HepG2 (cell line): ENCODE data around the gene INPP4B. TPM values are rescaled to one million over a fixed set of nuclear protein-coding genes. Genes with fewer than 3 reads are reported as not detected.

Experiments
- ATAC-seq: fragments of 200-7000 bp; cut with Tn5 transposase; 3 replicates; pipeline ENCODE4 v1.9.1; 2020; ENCODE audit warnings: mild to moderate bottlenecking, moderate library complexity
- BruUV-seq: library from RNA; stranded (reverse); fragments of 400-500 nt; replicated peaks from 2 replicates; lab custom pipeline; 2021; lab: Mats Ljungman, UMichigan
- CTCF ChIA-PET: fragments of 300-600 bp; formaldehyde crosslinking; extraction: SDS; loops from one replicate; lab custom pipeline; 2021; ENCODE audit warnings: low total read pairs, inconsistent platforms, low intra/inter-chr PET ratio; lab: Yijun Ruan, JAX
- POLR2A ChIA-PET: fragments of 350-600 bp; sonication (Branson Sonifier 250); formaldehyde crosslinking; loops from one replicate; lab custom pipeline; 2020; ENCODE audit warnings: antibody characterized with exemption, inconsistent platforms; lab: Yijun Ruan, JAX
- DNase-seq: peaks from one replicate; pipeline ENCODE4 v3.0.0-alpha.2; 2015; ENCODE audit warnings: low spot score
- FAIRE-seq: peaks from 3 replicates; lab custom pipeline; 2011; peaks lifted over from hg19 to GRCh38; lab: Jason Lieb, UNC
- H2AFZ ChIP-seq: one replicate; pipeline ENCODE4 v1.6.1; 2011; ENCODE audit warnings: low read length, inconsistent platforms
- H3K27ac ChIP-seq: fragments of 300-600 bp; 3 replicates; pipeline ENCODE4 v1.8.0; 2011; ENCODE audit warnings: mixed run types, mild to moderate bottlenecking, mixed read lengths, low read length, inconsistent platforms; ENCODE audit not compliant: insufficient read depth; ENCODE audit errors: extremely low read length
- H3K27me3 ChIP-seq, 2 experiments: fragments of 200-600 bp in 1 of 2; 2 replicates in 1 of 2; 3 replicates in 1 of 2; pipeline versions ENCODE4 v1.6.0 to v1.8.0; 2011; ENCODE audit warnings: low read length in 2 of 2, mild to moderate bottlenecking in 2 of 2, moderate library complexity in 2 of 2, inconsistent platforms in 1 of 2; ENCODE audit not compliant: insufficient read depth in 2 of 2, control insufficient read depth in 1 of 2
- H3K36me3 ChIP-seq, 2 experiments: fragments of 200-600 bp in 1 of 2; replicated peaks in 1 of 2; 2 replicates in 1 of 2; 3 replicates in 1 of 2; pipeline versions ENCODE4 v1.5.1 to v1.8.0; 2011; ENCODE audit warnings: low read length in 2 of 2, inconsistent platforms in 1 of 2; ENCODE audit not compliant: insufficient read depth in 2 of 2, control insufficient read depth in 1 of 2
- H3K4me1 ChIP-seq: 2 replicates; pipeline ENCODE4 v1.5.1; 2012; ENCODE audit warnings: low read length, inconsistent platforms; ENCODE audit not compliant: insufficient read depth
- H3K4me2 ChIP-seq: 2 replicates; pipeline ENCODE4 v1.6.0; 2011; ENCODE audit warnings: low read depth, low read length, inconsistent platforms
- H3K4me3 ChIP-seq, 3 experiments: fragments of 200-600 bp in 1 of 3; sonication (generic), shearing (Covaris generic) in 1 of 3; replicated peaks in 1 of 3; 2 replicates each; pipeline ENCODE4 v1.5.1; 2011 to 2016; ENCODE audit warnings: low read length in 3 of 3, inconsistent platforms in 2 of 3, low read depth in 2 of 3, mild to moderate bottlenecking in 2 of 3, control low read depth in 1 of 3, mixed read lengths in 1 of 3; ENCODE audit not compliant: insufficient read depth in 1 of 3
- H3K79me2 ChIP-seq: one replicate; pipeline ENCODE4 v1.6.1; 2011; ENCODE audit warnings: low read length, inconsistent platforms; ENCODE audit not compliant: insufficient read depth
- H3K9ac ChIP-seq: 2 replicates; pipeline ENCODE4 v1.6.0; 2011; ENCODE audit warnings: mild to moderate bottlenecking, low read depth, low read length, inconsistent platforms; ENCODE audit not compliant: insufficient read depth
- H3K9me3 ChIP-seq: 2 replicates; pipeline ENCODE4 v1.5.1; 2012; ENCODE audit warnings: mild to moderate bottlenecking, low read length
- H4K20me1 ChIP-seq: 2 replicates; pipeline ENCODE4 v1.6.0; 2011; ENCODE audit warnings: inconsistent platforms, mild to moderate bottlenecking, low read length, moderate library complexity; ENCODE audit not compliant: insufficient read depth
- FOXC1 ChIP-seq: sonication (generic); formaldehyde crosslinking; IDR thresholded peaks from 2 replicates; pipeline ENCODE4 v1.8.0; 2022; ENCODE audit warnings: mild to moderate bottlenecking, missing genetic modification reagents, borderline replicate concordance
- FOXP1 ChIP-seq, 2 experiments: fragments of 450-650 bp in 1 of 2; IDR thresholded peaks; 2 replicates each; pipeline ENCODE4 v1.6.1; 2017 to 2018; ENCODE audit warnings: antibody characterized with exemption in 1 of 2
- HOXD1 ChIP-seq: sonication (generic); formaldehyde crosslinking; IDR thresholded peaks from 2 replicates; pipeline ENCODE4 v1.5.0; 2020; ENCODE audit warnings: missing genetic modification reagents
- JUN ChIP-seq: sonication (generic); formaldehyde crosslinking; IDR thresholded peaks from 2 replicates; pipeline ENCODE4 v1.4.0; 2020; ENCODE audit warnings: mild to moderate bottlenecking, missing genetic modification reagents
- MTA1 ChIP-seq: sonication (generic); formaldehyde crosslinking; IDR thresholded peaks from 2 replicates; pipeline ENCODE4 v1.4.0; 2020; ENCODE audit warnings: missing genetic modification reagents, mild to moderate bottlenecking, borderline replicate concordance
- NPAS2 ChIP-seq: sonication (generic); formaldehyde crosslinking; IDR thresholded peaks from 2 replicates; pipeline ENCODE4 v1.8.0; 2022; ENCODE audit warnings: mild to moderate bottlenecking, missing genetic modification reagents, borderline replicate concordance
- SMC3 ChIP-seq: IDR thresholded peaks from 2 replicates; pipeline ENCODE4 v1.6.1; 2011; ENCODE audit warnings: low read length, improper control_type of control experiment
- THAP11 ChIP-seq: IDR thresholded peaks from 2 replicates; pipeline ENCODE4 v1.6.1; 2016; ENCODE audit warnings: missing biosample characterization, missing genetic modification reagents
- YY1 ChIP-seq: IDR thresholded peaks from 2 replicates; pipeline ENCODE4 v1.6.1; 2011; ENCODE audit warnings: low read length, low read depth, moderate library complexity, mild to moderate bottlenecking; ENCODE audit not compliant: insufficient read depth, insufficient replicate concordance
- ZMYM4 ChIP-seq: sonication (generic); formaldehyde crosslinking; IDR thresholded peaks from 2 replicates; pipeline ENCODE4 v1.8.1; 2023; ENCODE audit warnings: mild to moderate bottlenecking, missing genetic modification reagents
- ZNF251 ChIP-seq: sonication (generic); formaldehyde crosslinking; IDR thresholded peaks from 2 replicates; pipeline ENCODE4 v1.9.0; 2021; ENCODE audit warnings: mild to moderate bottlenecking, missing genetic modification reagents
- ZNF30 ChIP-seq: sonication (generic); formaldehyde crosslinking; IDR thresholded peaks from 2 replicates; pipeline ENCODE4 v1.5.0; 2020; ENCODE audit warnings: mild to moderate bottlenecking, missing genetic modification reagents
- ZNF775 ChIP-seq: sonication (generic); formaldehyde crosslinking; IDR thresholded peaks from 2 replicates; pipeline ENCODE4 v1.4.0; 2020; ENCODE audit warnings: missing genetic modification reagents, mild to moderate bottlenecking, moderate library complexity, borderline replicate concordance
- ZNF782 ChIP-seq: sonication (generic); formaldehyde crosslinking; IDR thresholded peaks from 2 replicates; pipeline ENCODE4 v1.4.0; 2020; ENCODE audit warnings: missing genetic modification reagents, mild to moderate bottlenecking, borderline replicate concordance
- WGBS: methylation state at CpG from one replicate; pipeline ENCODE4 v1.1.6; 2017; ENCODE audit warnings: low lambda C conversion rate; 5-methylcytosine and 5-hydroxymethylcytosine counted together
- in situ Hi-C: cut with HindIII; loops from 2 replicates; pipeline ENCODE4 v1.10.0; 2017; ENCODE audit warnings: low pct_unique_long_range_greater_than_20kb; ENCODE audit not compliant: extremely low pct_ligation_motif_present
- intact Hi-C: fragments of 100-400 bp; cut with micrococcal nuclease; formaldehyde crosslinking; loops from one replicate; pipeline ENCODE4 v1.10.0; 2022; ENCODE audit not compliant: unreplicated experiment
- polyA plus RNA-seq, 8 experiments: library from polyadenylated mRNA; depleted of rRNA in 3 of 8; stranded (reverse) in 7 of 8; unstranded in 1 of 8; fragments of >200 nt; fragmentation: Illumina TruSeq in 4 of 8; extraction: Trizol in 4 of 8; gene quantifications; 2 replicates each; pipeline versions ENCODE4 v1.2.1 to v1.2.3, GENCODE V29; 2011 to 2016; ENCODE audit warnings: low read depth in 4 of 8, missing spikeins in 1 of 8, mixed read lengths in 1 of 8; ENCODE audit not compliant: insufficient read depth in 1 of 8
- total RNA-seq, 5 experiments: library from RNA; depleted of rRNA; stranded (reverse); fragments of >200 nt; fragmentation: Illumina TruSeq; extraction: Trizol; gene quantifications; 2 replicates each; pipeline ENCODE4 v1.2.3, GENCODE V29; 2016; ENCODE audit warnings: low read depth in 1 of 5
- TF ChIP-seq, protein P1 (sequence below): sonication (generic); formaldehyde crosslinking; IDR thresholded peaks from 2 replicates; pipeline ENCODE4 v1.8.1; 2023; ENCODE audit warnings: missing genetic modification reagents, inconsistent platforms, borderline replicate concordance
- TF ChIP-seq, protein P2 (sequence below): sonication (generic); formaldehyde crosslinking; IDR thresholded peaks from 2 replicates; pipeline ENCODE4 v1.4.0; 2020; ENCODE audit warnings: missing genetic modification reagents
- TF ChIP-seq, protein P3 (sequence below): sonication (generic); formaldehyde crosslinking; IDR thresholded peaks from 2 replicates; pipeline ENCODE4 v1.4.0; 2020; ENCODE audit warnings: missing genetic modification reagents
- TF ChIP-seq, protein P4 (sequence below): sonication (generic); formaldehyde crosslinking; IDR thresholded peaks from 2 replicates; pipeline ENCODE4 v1.8.1; 2023; ENCODE audit warnings: mild to moderate bottlenecking, missing genetic modification reagents

Gene INPP4B
- total and polyA plus RNA-seq, 2 of the 13 experiments (the other 11 are each of a cell fraction or from before 2014, with no cell fraction given) = not detected

DNA sequence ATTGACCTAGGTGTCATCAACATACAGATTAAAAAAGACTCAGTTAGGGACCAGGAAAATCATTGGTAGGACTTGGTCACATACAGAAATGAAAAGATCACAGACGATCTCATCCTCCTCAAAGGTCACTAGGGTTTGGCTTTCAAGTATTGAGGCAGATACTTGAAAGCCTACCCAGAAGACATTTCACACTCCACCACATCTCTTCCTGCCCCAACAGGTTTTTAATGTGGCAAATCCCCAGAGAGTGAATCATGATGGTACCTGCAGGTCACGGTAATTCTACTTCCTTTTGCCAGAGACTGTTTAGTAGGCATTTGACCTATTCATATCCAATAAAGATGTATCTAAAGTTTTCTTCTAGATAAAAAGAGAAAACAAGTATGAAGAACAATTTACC is 44.1 kb downstream of the INPP4B start (continued):
- TF ChIP-seq, protein P1, sequence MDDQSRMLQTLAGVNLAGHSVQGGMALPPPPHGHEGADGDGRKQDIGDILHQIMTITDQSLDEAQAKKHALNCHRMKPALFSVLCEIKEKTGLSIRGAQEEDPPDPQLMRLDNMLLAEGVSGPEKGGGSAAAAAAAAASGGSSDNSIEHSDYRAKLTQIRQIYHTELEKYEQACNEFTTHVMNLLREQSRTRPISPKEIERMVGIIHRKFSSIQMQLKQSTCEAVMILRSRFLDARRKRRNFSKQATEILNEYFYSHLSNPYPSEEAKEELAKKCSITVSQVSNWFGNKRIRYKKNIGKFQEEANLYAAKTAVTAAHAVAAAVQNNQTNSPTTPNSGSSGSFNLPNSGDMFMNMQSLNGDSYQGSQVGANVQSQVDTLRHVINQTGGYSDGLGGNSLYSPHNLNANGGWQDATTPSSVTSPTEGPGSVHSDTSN (CRISPR knock-in tag) = no peak
- TF ChIP-seq ZNF251 (CRISPR knock-in tag) (no peak), THAP11 (no peak)
- TF ChIP-seq, all 625 proteins: peak for 0

DNA sequence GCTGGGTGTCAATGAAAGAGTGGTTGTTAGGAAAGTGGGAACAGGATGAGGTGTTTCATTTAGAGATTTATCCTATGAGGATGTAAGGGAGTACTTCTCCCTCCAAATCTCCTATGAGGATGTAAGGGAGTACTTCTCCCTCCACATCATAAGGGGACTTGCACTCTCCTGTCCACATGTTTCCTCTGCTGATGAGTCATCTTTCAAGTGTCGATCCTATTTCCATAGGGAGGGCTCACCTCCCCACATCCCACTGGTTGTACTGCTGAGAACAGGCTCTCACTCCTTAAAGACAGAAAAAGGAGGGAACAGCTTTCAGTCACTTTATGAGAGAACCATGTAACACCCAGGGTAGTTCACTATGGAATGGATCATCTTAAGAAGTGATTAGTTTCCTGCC is 65.0 kb downstream of the INPP4B start:
- no peaks in the 10 kb centered on the region; a peak in 1 of 5 replicates for H3K27me3 ChIP-seq
- in situ Hi-C loops = no loop called here
- BruUV-seq = no TSS peak
- DNase-seq (no peak), ATAC-seq (no peak), FAIRE-seq (no peak)
- 0 out of 2 replicates have a peak, but pooled peaks cover 6% of the 10 kb centered on the region for H3K9me3 ChIP-seq
- H3K36me3 ChIP-seq = no peaks in the 10 kb centered on the region
- no peak overlapping the region for H3K4me3 ChIP-seq
- no peaks in the 10 kb centered on the region for H3K79me2 ChIP-seq
- 0% methylated on average over 1 of the region's 1 CpG for WGBS
- no peak overlapping the region for H3K27ac ChIP-seq
- no peak overlapping the region for H3K4me2 ChIP-seq
- no peaks in the 10 kb centered on the region for H4K20me1 ChIP-seq
- CTCF ChIA-PET = no interaction called here
- no peaks in the 10 kb centered on the region for H3K4me1 ChIP-seq
- no peak overlapping the region for H2AFZ ChIP-seq
- intact Hi-C loops = no loop called here
- POLR2A ChIA-PET = no interaction called here
- no peak overlapping the region for H3K9ac ChIP-seq
- TF ChIP-seq, protein P2, sequence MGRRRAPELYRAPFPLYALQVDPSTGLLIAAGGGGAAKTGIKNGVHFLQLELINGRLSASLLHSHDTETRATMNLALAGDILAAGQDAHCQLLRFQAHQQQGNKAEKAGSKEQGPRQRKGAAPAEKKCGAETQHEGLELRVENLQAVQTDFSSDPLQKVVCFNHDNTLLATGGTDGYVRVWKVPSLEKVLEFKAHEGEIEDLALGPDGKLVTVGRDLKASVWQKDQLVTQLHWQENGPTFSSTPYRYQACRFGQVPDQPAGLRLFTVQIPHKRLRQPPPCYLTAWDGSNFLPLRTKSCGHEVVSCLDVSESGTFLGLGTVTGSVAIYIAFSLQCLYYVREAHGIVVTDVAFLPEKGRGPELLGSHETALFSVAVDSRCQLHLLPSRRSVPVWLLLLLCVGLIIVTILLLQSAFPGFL (CRISPR knock-in tag) = no peak
- TF ChIP-seq JUN (CRISPR knock-in tag) (no peak), ZNF30 (CRISPR knock-in tag) (no peak), ZNF775 (CRISPR knock-in tag) (no peak), FOXC1 (CRISPR knock-in tag) (no peak), HOXD1 (CRISPR knock-in tag) (no peak), FOXP1 (IDR thresholded peaks at IDR 0.05) (no peak), FOXP1 (CRISPR knock-in tag; IDR thresholded peaks at IDR 0.05) (no peak), YY1 (no peak), SMC3 (no peak), ZNF782 (CRISPR knock-in tag) (no peak), MTA1 (CRISPR knock-in tag) (no peak), ZMYM4 (CRISPR knock-in tag) (no peak), NPAS2 (CRISPR knock-in tag) (no peak)
- TF ChIP-seq, protein P3, sequence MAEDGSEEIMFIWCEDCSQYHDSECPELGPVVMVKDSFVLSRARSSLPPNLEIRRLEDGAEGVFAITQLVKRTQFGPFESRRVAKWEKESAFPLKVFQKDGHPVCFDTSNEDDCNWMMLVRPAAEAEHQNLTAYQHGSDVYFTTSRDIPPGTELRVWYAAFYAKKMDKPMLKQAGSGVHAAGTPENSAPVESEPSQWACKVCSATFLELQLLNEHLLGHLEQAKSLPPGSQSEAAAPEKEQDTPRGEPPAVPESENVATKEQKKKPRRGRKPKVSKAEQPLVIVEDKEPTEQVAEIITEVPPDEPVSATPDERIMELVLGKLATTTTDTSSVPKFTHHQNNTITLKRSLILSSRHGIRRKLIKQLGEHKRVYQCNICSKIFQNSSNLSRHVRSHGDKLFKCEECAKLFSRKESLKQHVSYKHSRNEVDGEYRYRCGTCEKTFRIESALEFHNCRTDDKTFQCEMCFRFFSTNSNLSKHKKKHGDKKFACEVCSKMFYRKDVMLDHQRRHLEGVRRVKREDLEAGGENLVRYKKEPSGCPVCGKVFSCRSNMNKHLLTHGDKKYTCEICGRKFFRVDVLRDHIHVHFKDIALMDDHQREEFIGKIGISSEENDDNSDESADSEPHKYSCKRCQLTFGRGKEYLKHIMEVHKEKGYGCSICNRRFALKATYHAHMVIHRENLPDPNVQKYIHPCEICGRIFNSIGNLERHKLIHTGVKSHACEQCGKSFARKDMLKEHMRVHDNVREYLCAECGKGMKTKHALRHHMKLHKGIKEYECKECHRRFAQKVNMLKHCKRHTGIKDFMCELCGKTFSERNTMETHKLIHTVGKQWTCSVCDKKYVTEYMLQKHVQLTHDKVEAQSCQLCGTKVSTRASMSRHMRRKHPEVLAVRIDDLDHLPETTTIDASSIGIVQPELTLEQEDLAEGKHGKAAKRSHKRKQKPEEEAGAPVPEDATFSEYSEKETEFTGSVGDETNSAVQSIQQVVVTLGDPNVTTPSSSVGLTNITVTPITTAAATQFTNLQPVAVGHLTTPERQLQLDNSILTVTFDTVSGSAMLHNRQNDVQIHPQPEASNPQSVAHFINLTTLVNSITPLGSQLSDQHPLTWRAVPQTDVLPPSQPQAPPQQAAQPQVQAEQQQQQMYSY (CRISPR knock-in tag) = no peak
- TF ChIP-seq, protein P4, sequence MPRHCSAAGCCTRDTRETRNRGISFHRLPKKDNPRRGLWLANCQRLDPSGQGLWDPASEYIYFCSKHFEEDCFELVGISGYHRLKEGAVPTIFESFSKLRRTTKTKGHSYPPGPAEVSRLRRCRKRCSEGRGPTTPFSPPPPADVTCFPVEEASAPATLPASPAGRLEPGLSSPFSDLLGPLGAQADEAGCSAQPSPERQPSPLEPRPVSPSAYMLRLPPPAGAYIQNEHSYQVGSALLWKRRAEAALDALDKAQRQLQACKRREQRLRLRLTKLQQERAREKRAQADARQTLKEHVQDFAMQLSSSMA = no peak
